ENCODE data around the gene PDE4B. TPM values are rescaled to one million over a fixed set of nuclear protein-coding genes. Genes with fewer than 3 reads are reported as not detected.

Gene PDE4B
- total RNA-seq, 1 donor from 2014 or later: 2.4 TPM

DNA sequence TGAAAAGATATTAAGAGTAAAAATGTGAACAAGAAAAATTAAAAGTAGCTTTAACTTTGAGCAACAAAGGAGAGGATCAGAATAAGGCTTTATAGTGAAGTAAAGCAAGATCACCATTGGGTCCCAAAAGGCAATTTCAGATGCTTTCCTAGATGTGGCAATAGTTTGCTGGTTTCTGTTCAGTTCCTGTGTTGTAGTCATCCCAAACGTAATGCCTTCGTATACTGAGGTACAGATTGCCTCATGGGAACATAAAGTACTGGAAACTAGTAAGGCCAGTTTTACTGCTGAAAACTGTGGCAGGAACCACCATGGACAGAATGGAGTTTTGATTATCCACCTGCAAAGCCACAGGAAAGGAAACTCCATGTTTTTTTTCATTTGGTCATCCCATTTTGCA, 457.8 kb downstream of the PDE4B start:
- no peak for DNase-seq (ENCODE audit: low spot score)
- ATAC-seq: no peak

DNA sequence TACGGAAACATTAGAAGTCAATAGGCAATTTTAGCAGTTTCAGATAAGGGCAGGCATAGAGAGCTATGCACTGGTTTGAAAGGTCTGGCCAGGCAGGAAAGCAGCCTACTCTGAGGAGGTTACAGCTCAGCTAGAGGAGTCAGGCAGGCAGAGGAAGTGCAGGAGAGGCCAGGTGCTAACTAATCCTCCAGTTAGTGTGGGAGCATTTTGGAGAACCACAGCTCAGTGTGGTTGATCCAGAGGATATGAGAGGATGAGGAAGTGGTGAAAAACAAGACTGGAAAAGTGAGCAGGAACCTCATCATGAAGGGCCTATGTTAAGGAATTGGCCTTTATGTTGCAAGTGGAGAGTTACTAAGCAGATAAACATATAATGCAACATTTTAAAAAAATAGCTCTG, 458.9 kb downstream of the PDE4B start:
- ATAC-seq: no peak

DNA sequence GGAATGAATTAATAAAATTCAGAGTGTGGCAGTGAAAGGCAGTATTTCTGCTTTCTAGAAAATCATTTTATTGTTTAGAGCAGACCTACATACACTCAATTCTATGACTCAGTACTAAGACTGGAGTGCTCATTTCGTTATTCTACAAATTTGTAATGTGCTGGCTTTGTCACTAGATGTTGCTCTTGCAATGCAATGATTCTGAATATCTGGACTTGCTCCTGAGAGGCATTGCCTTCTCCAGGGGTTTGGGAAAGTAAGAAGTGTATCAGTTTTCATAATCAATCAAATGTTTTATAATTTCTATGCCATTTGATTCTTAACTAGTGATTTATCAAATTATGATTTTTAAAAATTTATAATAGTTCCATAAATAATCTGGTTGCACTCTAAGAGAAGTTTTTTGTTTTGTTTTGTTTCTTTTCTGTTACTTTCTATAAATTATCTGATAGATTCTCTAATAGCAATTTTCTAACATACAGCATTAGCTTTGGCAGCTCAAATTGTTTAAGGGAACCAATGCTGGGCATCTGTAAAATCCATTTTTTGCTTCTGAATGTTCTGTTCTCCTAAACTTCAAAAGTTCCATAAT, 460.7 kb downstream of the PDE4B start:
- ATAC-seq (peak; percentile 98), DNase-seq (ENCODE audit: low spot score) (no peak)

More for the DNA sequence above, 458.9 kb downstream of the PDE4B start:
- DNase-seq (ENCODE audit: low spot score): no peak

- no peak for ATAC-seq
- DNase-seq (ENCODE audit: low spot score): no peak
Measured at GRCh38 chr1:66254785-66255184, 462.1 kb downstream of the PDE4B start.

GRCh38 chr1:66256629-66257572, 464.2 kb downstream of the PDE4B start:
- ATAC-seq: no peak

GRCh38 chr1:66258404-66259105, 465.9 kb downstream of the PDE4B start:
- no peak for DNase-seq (ENCODE audit: low spot score)
- ATAC-seq: no peak

More at GRCh38 chr1:66256629-66257572, 464.2 kb downstream of the PDE4B start:
- DNase-seq (ENCODE audit: low spot score): no peak

- DNase-seq (ENCODE audit: low spot score) (no peak), ATAC-seq (no peak)
Measured at GRCh38 chr1:66261364-66261763, 468.7 kb downstream of the PDE4B start.

DNA sequence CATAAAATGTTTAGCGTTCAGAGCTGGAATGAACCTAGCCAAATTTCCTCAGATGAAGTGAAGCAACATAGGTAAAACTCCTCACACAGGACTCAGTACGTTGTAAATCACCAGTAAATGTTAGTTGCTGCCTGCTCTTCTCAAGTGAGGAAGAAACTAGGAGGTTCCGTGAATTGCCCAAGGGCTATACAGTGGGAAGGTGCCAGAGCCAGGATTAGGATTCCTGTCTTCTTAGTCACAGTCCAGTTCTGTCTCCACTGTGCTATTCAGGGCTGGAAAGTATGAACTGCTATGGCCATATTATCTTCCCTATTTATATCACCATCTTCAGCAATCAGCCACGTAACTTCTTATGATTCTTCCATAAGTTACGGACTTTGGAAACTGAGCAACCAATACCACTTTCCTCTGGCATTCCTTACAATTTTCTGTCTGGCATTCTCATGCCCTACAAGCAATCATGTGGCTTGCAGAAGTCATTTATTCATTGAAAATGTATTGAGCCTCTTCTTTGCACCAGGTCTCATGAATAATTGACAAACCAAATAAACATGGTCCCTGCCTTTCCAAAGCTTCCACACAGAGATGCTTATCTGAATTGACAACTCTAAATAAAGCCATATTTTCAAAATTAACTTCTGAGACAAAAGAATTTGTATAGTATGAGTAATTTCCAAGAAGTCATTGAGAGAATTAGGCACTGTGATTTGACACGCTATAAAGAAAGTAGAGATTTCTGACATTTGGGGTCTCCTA, 469.7 kb downstream of the PDE4B start:
- no peak for ATAC-seq
- DNase-seq (ENCODE audit: low spot score): no peak

GRCh38 chr1:66265268-66265667, 472.6 kb downstream of the PDE4B start:
- DNase-seq (ENCODE audit: low spot score): no peak
- ATAC-seq: no peak

DNA sequence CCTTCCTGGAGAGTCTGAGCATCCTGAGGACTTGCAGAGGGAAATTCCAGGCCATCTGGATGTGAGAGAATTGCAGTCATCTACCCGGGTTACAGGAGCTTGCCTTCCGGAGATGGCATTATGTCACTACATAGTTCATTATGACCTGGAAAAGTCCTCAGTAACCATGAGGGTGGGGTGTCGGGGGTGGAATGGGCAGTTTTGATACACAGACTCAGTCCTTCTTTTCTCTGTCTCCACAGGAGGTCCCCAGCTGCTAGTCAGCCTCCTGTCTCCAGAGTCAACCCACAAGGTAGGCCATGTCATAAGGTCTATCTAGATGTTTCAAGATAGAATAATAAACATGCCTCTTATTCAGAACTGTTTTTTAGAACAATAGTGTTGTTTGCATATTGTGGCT, 473.1 kb downstream of the PDE4B start:
- ATAC-seq (no peak), DNase-seq (ENCODE audit: low spot score) (no peak)

- ATAC-seq: no peak
- no peak for DNase-seq (ENCODE audit: low spot score)
Measured at GRCh38 chr1:66266350-66266749, 473.7 kb downstream of the PDE4B start.

GRCh38 chr1:66266756-66267155, 474.1 kb downstream of the PDE4B start:
- no peak for ATAC-seq
- DNase-seq (ENCODE audit: low spot score): no peak

- ATAC-seq (no peak), DNase-seq (ENCODE audit: low spot score) (no peak)
Measured at GRCh38 chr1:66267201-66267940, 474.7 kb downstream of the PDE4B start.

GRCh38 chr1:66269222-66269621, 476.5 kb downstream of the PDE4B start:
- no peak for ATAC-seq
- DNase-seq (ENCODE audit: low spot score): no peak

DNA sequence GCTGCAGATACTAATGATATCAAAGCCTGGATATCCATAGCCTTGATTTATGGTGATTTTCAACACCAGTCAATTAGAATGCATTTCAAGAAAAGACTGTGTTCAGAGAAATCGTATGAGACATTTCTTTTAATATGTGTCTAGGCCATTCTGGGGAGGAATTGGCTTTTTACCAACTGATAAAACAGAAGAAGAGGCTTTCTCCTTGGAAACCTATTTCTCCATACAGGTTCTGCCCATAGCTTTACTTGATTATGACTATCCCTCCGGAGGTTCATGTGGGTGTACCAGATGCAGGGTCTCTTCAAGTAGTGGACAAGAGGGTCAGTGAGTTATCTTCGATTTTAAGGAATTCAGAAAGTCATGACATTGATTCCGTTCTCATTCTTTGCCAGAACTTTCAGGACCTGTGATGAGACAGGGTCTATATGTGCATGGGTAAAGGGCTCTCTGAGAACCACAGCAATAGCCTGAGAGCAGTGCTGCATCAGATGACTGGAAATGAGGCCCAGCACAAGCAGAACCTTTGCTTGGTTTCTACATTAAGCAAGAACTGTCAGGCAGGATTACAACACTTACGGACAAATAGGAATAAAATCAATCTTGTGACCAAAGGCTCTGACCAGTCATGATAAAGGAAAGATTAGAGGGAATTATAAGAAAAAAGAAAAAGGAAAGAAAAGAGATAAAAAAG, 477.6 kb downstream of the PDE4B start:
- peak; percentile 73 for ATAC-seq
- DNase-seq (ENCODE audit: low spot score): peak; percentile 70

DNA sequence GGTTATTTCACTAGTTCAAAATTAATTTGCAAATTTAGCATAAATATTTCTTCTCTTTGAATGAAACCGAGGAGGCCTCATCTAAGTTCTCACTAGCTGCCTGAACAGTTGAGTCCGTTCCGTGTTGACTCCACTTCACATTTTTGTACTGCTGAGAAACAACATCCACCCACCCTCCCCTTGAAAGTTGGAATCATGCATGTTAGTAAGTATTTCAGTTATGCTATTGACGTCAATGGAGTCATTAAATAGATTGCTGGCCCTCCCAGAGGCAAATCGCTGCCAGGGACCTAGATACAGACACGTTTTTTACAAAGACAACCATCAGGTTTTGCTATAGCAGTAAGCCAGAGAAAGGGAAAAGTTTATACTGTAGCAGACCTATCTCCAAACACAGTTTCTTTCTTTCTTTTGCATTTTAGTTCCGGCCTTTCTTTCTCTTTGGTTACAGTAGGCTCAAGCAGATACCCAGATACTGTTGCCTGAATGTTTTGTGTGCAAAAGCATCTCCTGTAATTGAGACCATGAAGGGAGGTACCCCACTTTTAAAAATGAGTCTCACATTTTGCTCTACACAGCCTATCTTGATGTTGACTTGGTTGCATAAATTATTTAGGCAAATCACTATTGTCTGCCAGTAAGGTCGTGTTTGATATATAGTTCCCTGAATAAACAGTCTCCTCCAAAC, 478.7 kb downstream of the PDE4B start:
- ATAC-seq (peak; percentile 83), DNase-seq (ENCODE audit: low spot score) (peak; percentile 84)

GRCh38 chr1:66271904-66272254, 479.2 kb downstream of the PDE4B start:
- ATAC-seq (peak; percentile 70), DNase-seq (ENCODE audit: low spot score) (peak; percentile 63)

DNA sequence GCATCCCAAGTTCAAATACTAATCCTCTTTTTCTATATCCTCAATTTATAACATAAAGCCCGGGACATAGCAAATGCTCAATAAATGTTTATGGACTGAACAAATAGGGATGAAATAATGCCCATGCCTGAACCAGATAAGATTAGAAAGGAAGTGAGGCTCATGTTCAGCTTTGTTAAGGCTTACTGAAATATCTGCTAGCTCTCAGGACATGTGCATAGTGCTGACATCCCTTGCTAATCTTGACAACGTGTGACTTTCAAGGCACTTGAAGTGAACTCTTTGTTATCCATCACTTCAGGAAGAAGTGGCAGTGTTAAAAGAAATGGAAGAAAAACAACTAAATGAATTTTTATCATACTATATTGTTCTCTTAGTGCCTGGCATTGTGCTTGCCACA, 481.0 kb downstream of the PDE4B start:
- DNase-seq (ENCODE audit: low spot score) (no peak), ATAC-seq (no peak)

GRCh38 chr1:66274634-66275033, 481.9 kb downstream of the PDE4B start:
- no peak for ATAC-seq
- no peak for DNase-seq (ENCODE audit: low spot score)

Data from left lobe of liver (tissue), 2 donors.